ENCODE measurements around the gene EMX1.

The EMX1 gene

GRCh38 chr2:72983500-72984161, 66.3 kb downstream of the EMX1 start:
- no peak for DNase-seq

GRCh38 chr2:72984172-72984671, 66.9 kb downstream of the EMX1 start:
- DNase-seq = no peak

Measured in DMS 273 treated with DMSO at 0.1 percent for 48 hours (cell line).